H1 (cell line): Measurements from ENCODE around the gene PHF13. TPM values are rescaled to one million over a fixed set of nuclear protein-coding genes. Genes with fewer than 3 reads are reported as not detected.

Source experiments
- BCL11A ChIP-seq, 2 experiments: IDR thresholded peaks; one replicate each; pipeline ENCODE4 v1.6.1; 2011; ENCODE audit warnings: low read depth in 2 of 2, low read length in 2 of 2, mild to moderate bottlenecking in 2 of 2
- PHF8 ChIP-seq: fragments of 200-600 bp; sonication (generic); conservative IDR thresholded peaks from 2 replicates; pipeline ENCODE4 v1.7.1; 2012; ENCODE audit warnings: low read depth, mild to moderate bottlenecking, inconsistent platforms, low read length, moderate library complexity
- RBBP5 ChIP-seq: IDR thresholded peaks from 2 replicates; pipeline ENCODE4 v1.7.1; 2012; ENCODE audit warnings: low read depth, mild to moderate bottlenecking, inconsistent platforms, low read length, moderate library complexity, borderline replicate concordance
- SIN3A ChIP-seq, 2 experiments: IDR thresholded peaks in 1 of 2; conservative IDR thresholded peaks in 1 of 2; 2 replicates each; pipeline ENCODE4 v1.6.1; 2011 to 2012; ENCODE audit warnings: low read length in 2 of 2, improper control_type of control experiment in 1 of 2, low read depth in 1 of 2, mild to moderate bottlenecking in 1 of 2
- SIRT6 ChIP-seq: IDR thresholded peaks from one replicate; pipeline ENCODE4 v1.7.1; 2012; ENCODE audit warnings: low read length, inconsistent platforms
- polyA plus RNA-seq, 7 experiments: library from polyadenylated mRNA; depleted of rRNA in 3 of 7; stranded (reverse) in 5 of 7; unstranded in 2 of 7; fragments of >200 nt in 5 of 7; fragments of 200-250 nt in 2 of 7; gene quantifications; 1 replicate in 5 of 7; 2 replicates in 1 of 7; 4 replicates in 1 of 7; pipeline versions ENCODE4 v1.2.1 to v1.2.3, GENCODE V29; 2011 to 2013; ENCODE audit warnings: missing spikeins in 2 of 7, mixed read lengths in 2 of 7
- total RNA-seq: library from RNA; stranded (reverse); fragmentation: NEBNext Ultra II Directional; extraction: Animal tissue kit (Norgen Biotek cat#: 25700); gene quantifications from 2 replicates; pipeline ENCODE4 v1.2.1, GENCODE V29; 2021

PHF13 gene
- total and polyA plus RNA-seq, 2 of the 8 experiments (the other 6 are each of a cell fraction or from before 2014, with no cell fraction given): 11.7 to 39.6 TPM

GRCh38 chr1:6612641-6613360, 730 bp upstream of the PHF13 start (continued):
- TF ChIP-seq PHF8 (peak; percentile 50), SIN3A (conservative IDR thresholded peaks at IDR 0.05 in 1 of 2, IDR thresholded peaks at IDR 0.05 in 1 of 2; ENCODE audit: low read depth in 1 of 2, low read length in 2 of 2) (peak in 1 of 2 experiments; percentile 24; a peak in 1 of 4 replicates), BCL11A (IDR thresholded peaks at IDR 0.05; ENCODE audit: low read depth in 2 of 2, low read length in 2 of 2) (no peak), SIRT6 (no peak), RBBP5 (0 out of 2 replicates have a peak, but pooled peaks have one; percentile 39)
- TF ChIP-seq, all 59 proteins: peak for 8
